Activated CD8-positive, alpha-beta T cell treated with anti-CD3 and anti-CD28 coated beads for 36 hours (primary cell): Measurements from ENCODE around the gene GLCCI1. TPM values are rescaled to one million over a fixed set of nuclear protein-coding genes. Genes with fewer than 3 reads are reported as not detected.

ENCODE experiments used
- ATAC-seq: fragments of 200-7000 bp; cut with Tn5 transposase; one replicate; pipeline ENCODE4 v1.10.0; 2021; ENCODE audit warnings: mild to moderate bottlenecking, moderate library complexity
- CTCF ChIA-PET: fragments of 350-600 bp; sonication (Branson Sonifier 250); formaldehyde crosslinking; loops from one replicate; lab custom pipeline; 2021; ENCODE audit warnings: antibody characterized with exemption; lab: Charles Lee
- POLR2A ChIA-PET: fragments of 350-600 bp; sonication (Branson Sonifier 250); formaldehyde crosslinking; loops from one replicate; lab custom pipeline; 2021; ENCODE audit warnings: antibody characterized with exemption; lab: Charles Lee
- DNase-seq: peaks from one replicate; pipeline ENCODE4 v3.0.0-alpha.2; 2020
- H3K27ac Mint-ChIP-seq: one replicate; pipeline ENCODE4 v1.8.0; 2021; ENCODE audit warnings: mild to moderate bottlenecking, mixed read lengths
- H3K27me3 Mint-ChIP-seq: one replicate; pipeline ENCODE4 v1.8.0; 2021; ENCODE audit warnings: mixed read lengths
- H3K36me3 Mint-ChIP-seq: one replicate; pipeline ENCODE4 v1.8.0; 2021; ENCODE audit warnings: low read depth, mixed read lengths
- H3K4me1 Mint-ChIP-seq: one replicate; pipeline ENCODE4 v1.8.0; 2021; ENCODE audit warnings: low read depth, mixed read lengths
- H3K4me3 Mint-ChIP-seq: one replicate; pipeline ENCODE4 v1.8.0; 2021; ENCODE audit warnings: mild to moderate bottlenecking, moderate library complexity, mixed read lengths
- H3K9me3 Mint-ChIP-seq: one replicate; pipeline ENCODE4 v1.8.0; 2021; ENCODE audit warnings: mixed read lengths
- intact Hi-C: fragments of 100-400 bp; cut with micrococcal nuclease; formaldehyde crosslinking; loops from one replicate; pipeline ENCODE4 v1.10.0; 2022
- total RNA-seq, 2 experiments: library from RNA; stranded (reverse); gene quantifications; one replicate each; pipeline ENCODE4 v1.2.3, GENCODE V29; 2021
- TF ChIP-seq, protein P1 (sequence below): fragments of 200-600 bp; IDR thresholded peaks from one replicate; pipeline ENCODE4 v1.8.0; 2022; ENCODE audit warnings: antibody characterized with exemption, mild to moderate bottlenecking

Gene GLCCI1
- total RNA-seq, 2 experiments from 2014 or later, result 11.3 to 13.0 TPM

GRCh38 chr7:7966141-7966734, 2.4 kb upstream of the GLCCI1 start:
- POLR2A ChIA-PET, result interaction anchor here (1.4 kb wide), 1 partner anchor 202 kb away, joined by 3 read pairs; no protein-coding TSS in a partner anchor
- H3K36me3 Mint-ChIP-seq, result no peaks in the 10 kb centered on the region
- no peak for DNase-seq
- H3K9me3 Mint-ChIP-seq, result no peaks in the 10 kb centered on the region
- H3K4me1 Mint-ChIP-seq, result peaks cover 19% of the 10 kb centered on the region
- ATAC-seq, result no peak
- TF ChIP-seq, protein P1, sequence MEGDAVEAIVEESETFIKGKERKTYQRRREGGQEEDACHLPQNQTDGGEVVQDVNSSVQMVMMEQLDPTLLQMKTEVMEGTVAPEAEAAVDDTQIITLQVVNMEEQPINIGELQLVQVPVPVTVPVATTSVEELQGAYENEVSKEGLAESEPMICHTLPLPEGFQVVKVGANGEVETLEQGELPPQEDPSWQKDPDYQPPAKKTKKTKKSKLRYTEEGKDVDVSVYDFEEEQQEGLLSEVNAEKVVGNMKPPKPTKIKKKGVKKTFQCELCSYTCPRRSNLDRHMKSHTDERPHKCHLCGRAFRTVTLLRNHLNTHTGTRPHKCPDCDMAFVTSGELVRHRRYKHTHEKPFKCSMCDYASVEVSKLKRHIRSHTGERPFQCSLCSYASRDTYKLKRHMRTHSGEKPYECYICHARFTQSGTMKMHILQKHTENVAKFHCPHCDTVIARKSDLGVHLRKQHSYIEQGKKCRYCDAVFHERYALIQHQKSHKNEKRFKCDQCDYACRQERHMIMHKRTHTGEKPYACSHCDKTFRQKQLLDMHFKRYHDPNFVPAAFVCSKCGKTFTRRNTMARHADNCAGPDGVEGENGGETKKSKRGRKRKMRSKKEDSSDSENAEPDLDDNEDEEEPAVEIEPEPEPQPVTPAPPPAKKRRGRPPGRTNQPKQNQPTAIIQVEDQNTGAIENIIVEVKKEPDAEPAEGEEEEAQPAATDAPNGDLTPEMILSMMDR, result no peak
- CTCF ChIA-PET, result interaction anchor here (0.6 to 3.1 kb wide), 6 partner anchors 10 to 251 kb away, joined by 3 to 11 read pairs (median 4); no protein-coding TSS in a partner anchor
- no peak overlapping the region for H3K4me3 Mint-ChIP-seq
- no peak overlapping the region for H3K27ac Mint-ChIP-seq
- intact Hi-C loops, result no loop called here
- no peaks in the 10 kb centered on the region for H3K27me3 Mint-ChIP-seq

DNA sequence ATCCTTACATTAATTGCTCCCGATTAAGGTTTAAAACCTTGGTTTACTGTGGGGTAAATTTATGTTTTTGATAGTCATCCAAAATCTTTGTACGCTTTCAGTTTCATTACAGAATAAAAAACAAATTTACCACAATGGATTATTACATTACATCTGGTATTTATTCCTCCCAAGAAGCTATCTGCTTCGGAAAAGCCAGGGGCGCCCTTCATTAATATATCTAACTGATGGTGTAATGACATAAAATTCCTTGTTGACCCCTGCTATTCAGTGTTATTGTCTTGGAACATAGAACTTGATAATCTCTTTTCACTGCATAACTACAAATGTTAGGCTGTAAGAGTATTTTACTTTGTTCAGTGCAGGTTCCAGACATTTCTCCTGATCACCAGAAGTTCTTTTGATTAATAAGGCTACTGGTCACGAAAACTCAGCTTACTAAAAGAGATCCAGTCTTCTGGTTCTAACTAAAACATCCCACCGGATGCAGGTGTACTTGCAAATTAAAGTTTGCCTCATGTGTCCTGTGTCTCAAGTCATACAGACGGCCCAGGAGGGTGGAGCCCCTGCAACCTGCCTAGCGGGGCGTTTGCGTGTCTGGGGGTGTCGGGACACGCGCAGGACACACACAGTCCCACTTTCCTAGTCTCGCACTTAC, 581 bp upstream of the GLCCI1 start:
- H3K36me3 Mint-ChIP-seq, result no peaks in the 10 kb centered on the region
- POLR2A ChIA-PET, result interaction anchor here (0.7 to 3.9 kb wide), 10 partner anchors 9 to 288 kb away, joined by 3 to 20 read pairs (median 4); no protein-coding TSS in a partner anchor

GRCh38 chr7:7969306-7970236, 975 bp downstream of the GLCCI1 start:
- TF ChIP-seq, protein P1, result no peak
- H3K36me3 Mint-ChIP-seq, result no peaks in the 10 kb centered on the region
- H3K4me1 Mint-ChIP-seq, result peaks cover 29% of the 10 kb centered on the region
- POLR2A ChIA-PET, result interaction anchor here (0.9 to 3.9 kb wide), 9 partner anchors 11 to 250 kb away, joined by 3 to 20 read pairs (median 5); no protein-coding TSS in a partner anchor
- no peaks in the 10 kb centered on the region for H3K9me3 Mint-ChIP-seq
- no peaks in the 10 kb centered on the region for H3K27me3 Mint-ChIP-seq
- intact Hi-C loops, result loop anchor here (5.0 kb wide), 2 partner anchors 158 to 287 kb away; no protein-coding TSS in a partner anchor
- ATAC-seq, result peak; percentile 9
- H3K4me3 Mint-ChIP-seq, result peak overlapping the region; percentile 93
- peak overlapping the region; percentile 70 for H3K27ac Mint-ChIP-seq
- CTCF ChIA-PET, result interaction anchor here (0.9 to 1.6 kb wide), 5 partner anchors 21 to 222 kb away, joined by 3 to 7 read pairs (median 5); no protein-coding TSS in a partner anchor
- peak; percentile 61 for DNase-seq

More for the DNA sequence above, 581 bp upstream of the GLCCI1 start:
- Mint-ChIP-seq H3K4me1 (peaks cover 23% of the 10 kb centered on the region), H3K27me3 (no peaks in the 10 kb centered on the region), H3K4me3 (peak overlapping the region; percentile 93), H3K27ac (peak overlapping the region; percentile 92), H3K9me3 (no peaks in the 10 kb centered on the region)
- TF ChIP-seq, protein P1, result no peak
- intact Hi-C loops, result no loop called here
- CTCF ChIA-PET, result interaction anchor here (0.8 to 2.4 kb wide), 7 partner anchors 9 to 287 kb away, joined by 3 to 8 read pairs (median 5); no protein-coding TSS in a partner anchor
- DNase-seq (no peak), ATAC-seq (no peak)

DNA sequence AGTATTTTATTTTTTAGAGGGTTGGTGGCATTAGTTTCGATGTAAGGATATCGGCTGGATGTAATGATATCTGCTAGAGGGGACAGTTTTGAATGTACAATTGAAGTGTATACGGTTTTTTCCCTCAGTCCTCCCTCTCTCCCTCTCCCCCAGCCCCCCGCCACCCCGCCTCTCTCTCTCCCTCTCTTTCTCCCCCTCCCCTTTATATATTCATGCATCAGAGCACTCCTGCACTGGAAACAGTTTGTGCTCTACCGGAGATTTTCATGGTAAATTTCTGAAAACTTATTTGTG, 1.6 kb downstream of the GLCCI1 start:
- H3K36me3 Mint-ChIP-seq, result no peaks in the 10 kb centered on the region

More for the DNA sequence above, 1.6 kb downstream of the GLCCI1 start:
- no peaks in the 10 kb centered on the region for H3K9me3 Mint-ChIP-seq
- CTCF ChIA-PET, result interaction anchor here (0.7 to 1.6 kb wide), 6 partner anchors 21 to 297 kb away, joined by 3 to 7 read pairs (median 4); no protein-coding TSS in a partner anchor
- H3K4me1 Mint-ChIP-seq, result peaks cover 32% of the 10 kb centered on the region
- ATAC-seq (no peak), DNase-seq (no peak)
- no peak overlapping the region for H3K4me3 Mint-ChIP-seq
- POLR2A ChIA-PET, result interaction anchor here (0.9 to 3.9 kb wide), 6 partner anchors 10 to 207 kb away, joined by 3 to 20 read pairs (median 5); no protein-coding TSS in a partner anchor
- TF ChIP-seq, protein P1, result no peak
- H3K27me3 Mint-ChIP-seq, result no peaks in the 10 kb centered on the region
- H3K27ac Mint-ChIP-seq, result no peak overlapping the region
- intact Hi-C loops, result loop anchor here (5.0 kb wide), 2 partner anchors 157 to 288 kb away; no protein-coding TSS in a partner anchor
